Measurements from ENCODE around the gene LASP1NB.
"Not testable (repeated sequence)": the region's sequence is repeated elsewhere in the genome, so short reads cannot be mapped to it uniquely, and the experiment has no call there.

Gene LASP1NB

DNA sequence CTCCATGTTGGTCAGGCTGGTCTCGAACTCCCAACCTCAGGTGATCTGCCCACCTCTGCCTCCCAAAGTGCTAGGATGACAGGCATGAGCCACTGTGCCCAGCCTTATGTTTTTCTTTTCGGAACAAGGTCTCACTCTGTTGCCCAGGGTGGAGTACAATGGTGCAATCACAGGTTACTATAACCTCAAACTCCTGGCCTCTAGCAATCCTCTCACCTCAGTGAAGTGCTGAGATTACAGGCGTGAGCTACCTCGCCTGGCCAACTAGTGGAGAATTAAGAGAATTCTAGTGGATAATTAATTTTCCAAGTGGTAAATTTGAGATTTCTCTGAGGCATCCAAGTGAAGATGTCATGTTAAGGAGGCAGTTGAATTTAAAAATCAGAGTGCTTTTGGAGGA lies 44.7 kb downstream of the LASP1NB start:
- DNase-seq, result no peak

DNA sequence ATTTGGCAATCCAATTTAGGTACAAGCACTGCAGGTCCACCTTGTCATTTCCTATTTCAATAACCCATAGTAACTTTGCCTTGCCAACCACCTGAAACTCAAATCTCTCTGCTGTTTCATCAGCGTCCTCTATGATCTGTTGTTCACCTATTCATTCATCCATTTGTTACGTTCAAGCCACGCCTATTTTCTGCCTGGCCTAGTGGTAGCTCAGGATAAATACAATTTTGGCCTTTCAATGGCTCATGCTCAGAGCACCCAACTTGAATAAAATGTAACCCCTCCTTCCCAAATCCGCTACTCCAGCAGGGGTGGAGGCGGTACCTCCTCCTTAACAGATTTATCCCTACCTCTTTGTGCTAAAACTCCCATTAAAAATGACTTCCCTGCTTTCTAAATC lies 45.4 kb downstream of the LASP1NB start:
- DNase-seq, result no peak

DNA sequence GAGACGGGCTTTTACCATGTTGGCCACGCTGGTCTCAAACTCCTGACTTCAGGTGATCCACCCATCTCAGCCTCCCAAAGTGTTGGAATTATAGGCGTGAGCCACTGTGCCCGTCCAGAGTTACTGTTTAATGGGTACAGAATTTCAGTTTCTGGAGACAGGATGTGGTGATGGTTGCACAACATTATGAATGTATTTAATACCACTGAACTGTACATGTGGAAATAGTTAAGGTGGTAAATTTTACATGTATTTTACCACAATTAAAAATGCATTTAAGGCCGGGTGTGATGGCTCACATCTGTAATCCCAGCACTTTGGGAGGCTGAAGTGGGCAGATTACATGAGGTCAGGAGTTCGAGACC lies 50.8 kb downstream of the LASP1NB start:
- DNase-seq, result not testable (repeated sequence)

DNA sequence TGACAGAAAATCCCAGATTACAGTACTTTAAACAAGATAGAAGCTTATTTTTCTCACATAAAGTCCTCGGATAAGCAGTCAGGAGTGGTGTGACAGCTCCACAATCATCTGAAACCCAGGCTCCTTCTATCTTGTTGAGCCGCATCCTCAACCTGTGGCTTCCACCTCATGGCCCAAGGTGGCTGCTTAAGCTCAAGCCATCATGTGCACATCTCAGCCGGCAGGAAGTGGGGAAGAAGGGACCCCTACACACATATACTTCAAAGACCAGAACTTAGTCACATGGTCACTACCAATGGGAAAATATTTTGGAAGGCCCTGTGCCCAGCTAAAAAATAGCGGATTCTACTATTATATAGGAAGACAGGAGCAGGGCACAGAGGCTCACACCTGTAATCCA lies 52.8 kb downstream of the LASP1NB start:
- DNase-seq, result no peak

Data from SHP77 (cell line).